GM12864 (cell line): ENCODE results near the gene ELMO1.

Source experiments
- DNase-seq: peaks from one replicate; pipeline ENCODE4 v3.0.0-alpha.2; 2011; ENCODE audit warnings: low read depth
- H3K4me3 ChIP-seq: 2 replicates; pipeline ENCODE4 v1.5.1; 2011; ENCODE audit warnings: mild to moderate bottlenecking, low read depth, low read length, control low read depth
- CTCF ChIP-seq: IDR thresholded peaks from 2 replicates; pipeline ENCODE4 v1.5.1; 2011; ENCODE audit warnings: low read depth, mild to moderate bottlenecking, moderate library complexity, low read length, control low read depth, inconsistent platforms; ENCODE audit errors: missing control alignments

The ELMO1 gene

DNA sequence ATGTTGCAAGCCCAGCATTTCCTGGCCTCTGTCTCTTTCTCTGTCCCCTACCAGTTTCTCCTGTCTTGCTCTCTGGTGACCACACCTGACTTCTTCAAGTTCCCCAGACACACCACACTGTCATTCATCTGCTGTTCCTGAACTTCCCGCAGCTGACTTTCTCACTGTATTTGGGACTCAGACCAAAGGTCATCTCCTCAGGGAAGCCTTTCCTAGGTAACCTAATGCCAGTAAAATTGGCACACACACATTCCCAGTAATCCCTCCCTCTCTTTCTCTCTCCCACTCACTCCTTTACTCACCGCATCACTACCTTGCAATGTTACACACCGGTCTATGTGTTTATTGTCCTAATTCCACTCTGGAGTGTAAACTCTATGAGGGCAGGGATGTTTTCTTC is 81.7 kb downstream of the ELMO1 start:
- H3K4me3 ChIP-seq: no peak overlapping the region
- no peak for DNase-seq
- TF ChIP-seq CTCF: no peak

DNA sequence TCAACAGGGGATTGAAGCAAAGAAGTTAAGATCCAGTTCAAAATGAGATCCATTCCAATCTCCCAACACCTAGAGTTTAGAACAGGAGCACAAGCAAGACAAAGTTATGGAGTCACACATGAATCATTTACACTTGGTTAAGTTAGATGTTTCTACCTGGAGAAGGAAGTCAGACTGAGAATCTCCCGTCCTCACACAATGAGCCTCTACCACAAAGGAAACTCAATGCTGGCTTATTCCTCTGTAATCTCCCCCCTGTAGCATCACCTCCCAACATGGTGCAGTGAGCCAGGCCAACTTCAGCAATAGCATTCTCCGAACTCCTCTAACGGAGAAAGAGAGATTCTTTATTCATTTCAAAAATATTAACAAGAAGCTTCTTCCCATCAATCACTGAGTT is 82.2 kb downstream of the ELMO1 start:
- TF ChIP-seq CTCF: no peak
- no peak for DNase-seq
- no peak overlapping the region for H3K4me3 ChIP-seq

GRCh38 chr7:37365405-37365804 is 83.3 kb downstream of the ELMO1 start:
- no peak for TF ChIP-seq CTCF
- DNase-seq: no peak

GRCh38 chr7:37364856-37365255 is 83.8 kb downstream of the ELMO1 start:
- no peak overlapping the region for H3K4me3 ChIP-seq
- DNase-seq: no peak
- TF ChIP-seq CTCF: no peak

More at GRCh38 chr7:37365405-37365804, 83.3 kb downstream of the ELMO1 start:
- H3K4me3 ChIP-seq: no peak overlapping the region

DNA sequence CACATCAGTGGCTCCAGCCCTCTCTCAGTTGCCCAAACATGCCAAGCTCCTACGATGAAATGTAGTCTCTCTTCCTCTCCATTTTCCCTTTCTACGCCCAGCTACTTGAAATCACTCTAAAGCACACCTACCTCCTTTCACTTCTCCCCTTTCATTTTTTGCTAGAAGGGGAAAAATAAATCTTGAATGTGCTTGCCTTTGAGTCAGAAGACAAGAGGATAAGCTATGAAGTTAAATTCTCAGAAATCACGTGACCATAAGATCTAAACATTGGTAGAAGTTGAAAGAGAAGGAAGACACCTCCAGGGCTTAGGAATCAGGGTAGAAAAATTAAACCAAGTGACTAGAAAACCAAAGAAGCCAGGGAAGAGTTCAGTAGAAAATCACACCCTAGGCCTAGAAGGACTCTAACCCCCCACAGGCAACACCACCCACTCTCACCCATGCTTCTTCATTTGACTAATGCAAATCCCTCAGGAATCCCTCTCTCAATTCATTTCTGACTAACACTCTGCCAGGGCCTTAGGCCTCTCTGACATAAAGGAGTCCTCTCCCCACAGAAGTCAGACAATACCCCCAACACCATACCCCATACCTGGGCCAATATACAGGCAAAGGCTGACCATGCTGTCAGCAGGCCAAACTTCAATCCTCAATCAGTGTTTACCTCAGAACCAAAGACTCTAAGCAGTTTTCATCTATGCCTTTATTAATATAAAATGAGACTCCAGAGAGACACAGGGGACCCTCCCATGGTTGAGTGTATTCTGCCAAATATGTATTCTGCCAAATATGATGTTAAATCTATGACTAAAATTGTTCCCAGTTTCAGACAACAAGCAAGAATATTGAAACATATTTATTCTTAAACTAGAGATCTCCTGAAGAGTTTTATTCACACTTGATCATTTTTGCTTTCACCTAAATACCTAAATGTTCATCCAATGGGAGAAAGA is 84.8 kb downstream of the ELMO1 start:
- DNase-seq: no peak

GRCh38 chr7:37362802-37363201 is 85.9 kb downstream of the ELMO1 start:
- H3K4me3 ChIP-seq: no peak overlapping the region
- no peak for TF ChIP-seq CTCF
- DNase-seq: no peak

More for the DNA sequence above, 84.8 kb downstream of the ELMO1 start:
- H3K4me3 ChIP-seq: no peak overlapping the region
- no peak for TF ChIP-seq CTCF

- TF ChIP-seq CTCF: no peak
- DNase-seq: no peak
- H3K4me3 ChIP-seq: no peak overlapping the region
Observed at GRCh38 chr7:37360484-37360883, 88.2 kb downstream of the ELMO1 start.
